ENCODE measurements around the gene SLC2A6.

SLC2A6 gene

DNA sequence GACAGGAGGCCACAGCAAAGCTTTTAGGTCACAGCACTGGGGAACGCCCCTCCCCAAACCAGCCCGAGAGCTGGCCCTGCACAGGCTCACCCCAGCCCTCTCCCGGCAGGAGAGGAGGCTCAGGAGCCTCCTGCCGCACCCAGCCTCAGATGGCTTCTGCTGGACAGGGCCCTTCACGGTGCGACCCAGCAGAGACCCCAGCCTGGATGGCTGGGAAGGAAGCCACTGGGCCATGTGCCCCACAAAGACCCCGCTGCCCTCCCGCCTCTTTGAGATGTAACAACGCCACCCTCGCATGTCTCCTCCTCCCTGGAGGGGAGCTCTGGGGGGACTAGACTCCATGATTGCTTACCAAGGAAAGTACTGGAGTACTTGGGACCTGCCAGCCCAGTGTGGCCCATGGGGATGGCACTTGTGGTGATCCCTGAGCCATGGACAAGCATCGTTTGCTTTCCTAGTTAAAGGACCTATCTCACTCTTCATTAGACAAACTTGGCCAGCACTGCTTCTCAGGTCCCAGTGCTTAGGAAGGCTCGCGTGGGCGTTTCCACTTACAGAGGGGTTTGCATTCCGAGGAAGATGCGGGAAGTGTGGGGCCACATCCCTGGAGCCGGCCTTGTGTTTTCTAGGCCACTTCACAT is 36.8 kb upstream of the SLC2A6 start:
- no peak for DNase-seq (ENCODE audit: low spot score)

DNA sequence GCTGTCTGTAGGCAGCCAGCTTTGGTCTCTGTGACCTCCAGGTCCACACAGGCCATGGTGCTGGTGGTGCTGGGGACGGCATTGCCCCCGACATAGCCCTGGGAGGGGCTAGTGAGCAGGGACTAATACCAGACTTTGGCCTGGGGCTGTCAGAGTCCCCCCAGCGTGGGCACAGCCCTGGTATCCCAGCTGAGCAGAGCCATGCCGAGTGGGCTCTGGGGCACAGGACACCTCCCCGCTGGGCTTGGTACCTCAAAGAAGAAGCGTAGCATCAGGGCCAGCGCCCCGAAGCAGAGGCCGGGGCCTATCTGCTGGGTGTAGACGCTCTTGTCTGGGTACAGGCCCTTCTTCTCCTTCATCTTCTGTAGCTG is 36.3 kb upstream of the SLC2A6 start:
- DNase-seq (ENCODE audit: low spot score): no peak

- DNase-seq (ENCODE audit: low spot score): no peak
Measured at GRCh38 chr9:133514460-133515239, 35.8 kb upstream of the SLC2A6 start.

- no peak for DNase-seq (ENCODE audit: low spot score)
Measured at GRCh38 chr9:133513214-133514100, 34.6 kb upstream of the SLC2A6 start.

DNA sequence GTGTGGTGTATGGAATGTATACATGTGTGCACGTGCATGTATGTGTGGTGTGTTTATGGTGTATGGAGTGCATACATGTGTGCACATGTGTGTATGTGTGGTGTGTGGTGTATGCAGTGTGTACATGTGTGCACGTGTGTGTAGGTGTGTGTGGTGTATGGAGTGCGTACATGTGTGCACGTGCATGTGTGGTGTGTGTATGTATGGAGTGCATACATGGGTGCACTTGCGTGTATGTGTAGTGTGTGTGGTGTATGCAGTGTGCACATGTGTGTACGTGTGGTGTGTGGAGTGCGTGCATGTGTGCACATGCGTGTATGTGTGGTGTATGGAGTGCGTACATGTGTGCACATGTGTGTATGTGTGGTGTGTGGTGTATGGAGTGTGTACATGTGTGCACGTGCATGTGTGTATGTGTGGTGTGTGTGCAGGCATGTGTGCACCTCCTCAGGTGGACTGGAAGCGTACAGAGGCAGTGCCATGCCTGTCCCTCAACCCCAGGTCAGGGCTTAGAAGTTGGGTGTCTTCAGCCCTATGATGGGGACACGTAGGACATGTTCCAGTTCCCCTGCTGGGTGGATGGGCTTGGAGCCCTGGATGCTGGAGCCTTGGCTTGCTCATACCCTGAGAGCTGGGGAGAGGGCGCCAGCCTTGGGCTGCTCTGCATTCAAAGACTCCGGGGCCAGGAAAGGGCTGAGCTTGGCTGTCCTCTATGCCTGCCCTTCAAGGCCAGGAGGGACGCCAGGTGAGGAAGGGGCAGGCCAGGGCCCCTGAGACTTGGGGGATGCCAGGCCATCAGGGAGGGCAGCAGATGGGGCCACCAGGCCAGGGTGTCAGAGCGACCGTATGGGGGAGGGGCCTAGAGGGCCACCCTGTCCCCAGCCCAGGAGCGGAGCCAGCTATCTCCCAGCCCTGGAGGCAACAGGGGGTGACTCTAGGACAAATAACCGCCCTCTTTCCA is 33.6 kb upstream of the SLC2A6 start:
- DNase-seq (ENCODE audit: low spot score): no peak

DNA sequence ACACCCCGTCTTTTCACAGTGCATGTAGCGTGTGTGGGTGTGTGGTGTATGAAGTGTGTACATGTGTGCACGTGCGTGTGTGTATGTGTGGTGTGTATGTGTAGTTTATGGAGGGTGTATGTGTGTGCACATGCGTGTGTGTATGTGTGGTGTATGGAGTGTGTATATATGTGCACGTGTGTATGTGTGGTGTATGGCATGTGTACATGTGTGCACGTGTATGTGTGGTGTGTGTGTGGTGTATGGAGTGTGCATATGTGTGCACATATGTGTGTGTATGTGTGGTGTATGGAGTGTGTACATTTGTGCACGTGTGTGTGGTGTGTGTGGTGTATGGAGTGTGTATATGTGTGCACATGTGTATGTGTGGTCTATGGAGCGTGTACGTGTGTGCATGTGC is 32.7 kb upstream of the SLC2A6 start:
- DNase-seq (ENCODE audit: low spot score): no peak

GRCh38 chr9:133510926-133511505 is 32.1 kb upstream of the SLC2A6 start:
- no peak for DNase-seq (ENCODE audit: low spot score)

DNA sequence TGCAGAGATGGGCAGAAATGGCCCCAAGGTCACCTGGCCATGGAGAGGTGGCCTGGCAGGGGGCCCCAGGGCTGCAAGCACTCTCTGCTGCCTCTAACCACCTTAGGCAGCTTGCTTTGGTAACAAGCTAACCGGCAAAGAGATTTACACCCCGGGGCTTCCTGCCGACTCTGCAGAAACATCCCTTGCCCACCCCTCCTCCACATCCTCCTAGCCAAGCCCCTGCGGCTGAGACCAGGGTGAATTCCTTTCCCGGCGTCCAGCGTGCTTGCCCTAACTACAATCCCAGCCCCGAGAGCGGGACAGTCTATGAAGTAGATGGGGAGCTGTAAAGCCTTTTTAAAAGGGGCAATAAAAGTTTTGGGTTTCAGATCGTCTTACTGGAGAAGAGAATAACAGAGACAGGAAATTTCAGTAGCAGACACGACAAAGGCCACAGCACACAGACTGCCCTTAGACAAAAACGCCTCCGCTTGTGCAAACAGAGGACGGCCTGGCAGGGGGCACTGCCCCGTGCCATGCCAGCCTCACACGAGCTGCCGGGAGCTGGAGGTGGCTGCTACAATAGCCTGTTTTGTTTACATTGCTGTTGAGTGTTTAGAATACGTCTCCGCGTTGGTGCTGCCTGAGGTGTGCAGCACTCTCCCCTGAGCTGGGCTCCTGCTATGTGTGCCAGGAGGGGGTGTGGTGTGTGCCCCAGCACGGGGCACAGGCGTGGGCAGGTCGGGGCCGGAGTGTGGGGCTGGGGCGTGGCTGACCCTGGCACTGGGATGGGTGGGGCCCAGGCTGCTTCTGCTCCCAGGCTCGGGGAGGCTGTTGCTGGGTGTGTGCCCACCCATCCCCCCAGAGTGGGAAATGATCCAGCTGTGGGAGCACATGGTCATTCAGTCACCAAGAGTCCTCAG is 30.5 kb upstream of the SLC2A6 start:
- peak; percentile 54 for DNase-seq (ENCODE audit: low spot score)

DNA sequence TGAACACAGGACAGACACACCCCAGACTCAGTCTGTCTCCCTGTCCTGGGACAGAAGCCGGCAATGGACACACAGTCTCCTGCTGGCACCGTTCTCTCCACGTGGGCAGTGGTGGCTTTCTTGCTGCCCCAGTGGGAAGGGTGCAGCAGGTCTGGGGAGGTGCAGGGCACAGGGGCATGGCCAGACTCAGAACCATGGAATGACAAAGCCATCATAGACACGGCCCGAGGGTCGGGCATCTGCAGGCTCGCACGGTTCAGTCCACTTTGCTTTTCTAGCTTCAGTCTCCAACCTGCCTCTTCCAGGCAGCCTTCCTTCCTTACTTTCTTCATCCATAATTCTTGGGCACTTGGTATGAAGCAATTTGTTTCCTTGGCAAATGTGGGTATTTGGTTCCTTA is 29.1 kb upstream of the SLC2A6 start:
- no peak for DNase-seq (ENCODE audit: low spot score)

- no peak for DNase-seq (ENCODE audit: low spot score)
Measured at GRCh38 chr9:133507246-133507965, 28.5 kb upstream of the SLC2A6 start.

DNA sequence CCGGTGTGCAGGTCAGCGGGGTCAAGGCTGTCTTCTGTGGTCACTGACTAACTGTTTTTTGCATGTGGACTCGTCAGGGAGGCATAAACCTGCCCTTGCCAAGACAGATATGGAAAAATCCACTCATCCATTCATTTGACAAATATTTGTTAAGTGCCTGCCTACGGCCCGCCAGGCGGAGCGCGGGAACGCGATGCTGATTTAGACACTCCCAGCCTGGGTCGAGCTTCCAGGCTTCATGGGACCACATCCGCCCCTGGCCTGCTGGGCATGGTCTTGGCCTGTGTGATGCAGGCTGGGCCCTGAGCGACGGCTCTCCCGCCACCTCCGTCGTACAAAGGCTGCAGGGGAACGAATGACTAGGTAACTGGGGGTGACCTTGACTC is 27.7 kb upstream of the SLC2A6 start:
- no peak for DNase-seq (ENCODE audit: low spot score)

- no peak for DNase-seq (ENCODE audit: low spot score)
Measured at GRCh38 chr9:133505901-133506652, 27.2 kb upstream of the SLC2A6 start.

DNA sequence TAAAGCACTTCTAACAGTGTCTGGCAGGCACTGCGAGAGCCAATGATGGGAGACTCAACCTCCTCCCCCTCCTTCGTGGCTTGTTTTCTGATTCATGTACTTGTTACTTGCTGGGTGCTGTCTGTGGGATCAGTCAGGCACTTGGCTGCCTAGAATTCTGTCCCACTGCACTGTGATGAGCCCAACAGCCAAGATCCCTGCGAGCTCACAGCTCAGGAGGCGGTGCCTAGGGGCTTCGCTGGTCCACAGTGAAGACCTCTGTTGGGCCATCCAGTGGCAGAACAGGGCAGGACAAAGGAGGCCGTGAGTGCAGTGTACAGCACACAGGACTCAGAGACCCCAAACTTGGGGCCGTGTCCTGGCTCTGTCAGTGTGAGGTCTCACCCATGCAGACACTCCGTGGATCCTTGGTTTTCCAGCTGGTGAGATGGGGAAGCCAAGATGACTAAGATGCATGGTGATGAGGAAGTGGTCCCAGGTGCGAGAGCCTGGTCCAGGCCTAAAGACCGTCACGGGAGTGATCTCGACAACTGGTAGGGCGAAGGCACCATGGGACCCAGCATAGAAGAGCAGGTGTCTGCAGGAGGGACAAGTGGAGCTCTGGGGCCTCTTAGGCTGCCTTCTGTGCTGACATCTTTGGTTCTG is 26.4 kb upstream of the SLC2A6 start:
- no peak for DNase-seq (ENCODE audit: low spot score)

DNA sequence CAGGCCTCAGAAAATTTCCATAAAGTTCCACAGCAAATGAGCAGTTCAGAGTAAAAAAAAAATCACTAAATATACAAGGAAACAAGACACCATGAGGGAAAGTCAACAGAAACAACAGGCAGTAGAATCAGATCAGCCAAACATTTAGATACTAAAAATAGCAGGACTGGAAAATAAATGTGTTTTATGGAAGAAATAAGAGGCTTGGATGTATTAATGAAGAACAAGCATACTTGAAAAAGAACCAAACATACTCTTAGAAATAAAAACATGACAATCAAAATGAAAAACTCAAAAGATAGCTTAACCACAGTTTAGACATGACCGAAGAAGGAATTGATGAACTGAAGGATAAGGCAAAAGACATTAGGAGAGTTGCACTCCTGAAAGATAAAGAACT is 23.2 kb upstream of the SLC2A6 start:
- DNase-seq (ENCODE audit: low spot score): no peak

DNA sequence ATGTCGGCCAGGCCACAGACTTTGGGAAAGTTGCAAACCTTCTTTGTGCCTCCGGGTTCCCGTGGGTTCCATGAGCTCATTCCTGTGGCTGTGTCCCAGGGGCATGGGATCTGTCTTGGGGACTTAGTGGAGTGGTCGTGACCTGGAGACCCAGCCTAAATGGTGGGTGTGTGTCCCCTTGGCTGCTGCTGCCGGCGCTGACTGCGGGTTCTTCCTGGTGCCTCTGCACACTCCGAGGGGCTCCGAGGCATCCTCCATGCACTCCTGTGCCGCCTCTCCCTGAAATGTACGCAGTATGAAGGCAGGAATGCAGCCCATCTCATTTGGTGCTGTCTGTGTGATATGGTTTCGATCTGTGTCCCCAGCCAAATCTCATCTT is 21.0 kb upstream of the SLC2A6 start:
- no peak for DNase-seq (ENCODE audit: low spot score)

DNA sequence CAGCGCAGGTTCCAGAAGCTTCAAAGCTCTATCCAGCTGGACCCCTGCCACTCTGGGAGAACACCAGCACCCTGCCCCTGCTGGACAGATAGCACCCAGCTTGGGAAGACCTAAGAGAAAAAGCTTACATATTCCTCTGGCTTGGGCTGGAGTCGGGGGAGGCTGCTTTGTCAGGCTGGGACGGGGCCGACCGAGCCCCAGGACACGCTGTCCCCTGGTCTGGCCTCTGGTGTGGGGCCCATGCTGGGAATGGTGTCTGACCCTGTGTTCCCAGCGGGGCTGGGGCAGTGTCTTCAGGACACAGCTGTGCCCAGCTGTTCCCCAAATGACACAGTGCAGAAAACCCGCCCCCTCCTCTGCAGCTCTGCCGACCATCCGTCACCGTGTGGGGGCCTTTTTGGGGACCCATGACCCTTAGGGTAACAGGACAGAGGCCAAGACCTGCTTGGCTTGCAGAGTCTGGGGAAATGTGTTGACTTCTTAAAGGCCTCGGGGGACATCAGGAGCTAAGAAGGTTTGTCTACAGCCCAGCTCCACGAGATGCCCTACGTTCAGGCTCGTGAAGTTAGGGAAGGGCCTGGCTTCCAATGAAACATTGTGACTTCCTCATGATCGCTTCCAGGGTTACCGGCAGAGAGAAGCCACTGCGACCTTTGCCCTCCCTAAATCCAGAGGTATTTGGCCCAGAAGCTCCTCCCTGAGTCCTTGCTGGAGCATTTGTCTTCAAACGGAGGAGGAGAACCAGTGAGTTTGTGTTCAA is 20.4 kb upstream of the SLC2A6 start:
- DNase-seq (ENCODE audit: low spot score): no peak

Data from CD4-positive, alpha-beta T cell treated with Interleukin-6 at 100 ng/mL for 8 hours (primary cell).